Lung (tissue), 12 donors: Measurements from ENCODE around the gene TBC1D22A. TPM values are rescaled to one million over a fixed set of nuclear protein-coding genes. Genes with fewer than 3 reads are reported as not detected.

Experiments
- ATAC-seq: fragments of 200-7000 bp; cut with Tn5 transposase; one replicate; pipeline ENCODE4 v1.9.1; 2020; ENCODE audit warnings: moderate number of reproducible peaks; ENCODE audit not compliant: insufficient read depth, low FRiP score
- DNase-seq, 3 donors: peaks; one replicate each; pipeline ENCODE4 v3.0.0-alpha.2; 2013 to 2017
- H3K27ac ChIP-seq, 2 donors: one replicate each; pipeline ENCODE4 v1.5.1; 2013; ENCODE audit warnings: mild to moderate bottlenecking in 2 of 2, moderate library complexity in 2 of 2, control low read depth in 1 of 2, inconsistent platforms in 1 of 2, low read depth in 1 of 2, low read length in 1 of 2
- H3K27me3 ChIP-seq, 3 donors: one replicate each; pipeline ENCODE4 v1.5.1; 2013; ENCODE audit warnings: low read length in 2 of 3; ENCODE audit not compliant: control insufficient read depth in 3 of 3, insufficient read depth in 3 of 3
- H3K36me3 ChIP-seq, 4 donors: one replicate each; pipeline ENCODE4 v1.5.1; 2013; ENCODE audit warnings: low read length in 4 of 4, mild to moderate bottlenecking in 1 of 4, moderate library complexity in 1 of 4; ENCODE audit not compliant: control insufficient read depth in 4 of 4, insufficient read depth in 4 of 4
- H3K4me1 ChIP-seq, 5 donors: one replicate each; pipeline ENCODE4 v1.5.1; 2013; ENCODE audit warnings: low read length in 5 of 5, mild to moderate bottlenecking in 2 of 5, moderate library complexity in 1 of 5; ENCODE audit not compliant: control insufficient read depth in 5 of 5, insufficient read depth in 5 of 5
- H3K4me3 ChIP-seq: one replicate; pipeline ENCODE4 v1.5.1; 2013; ENCODE audit warnings: mild to moderate bottlenecking, control low read depth, moderate library complexity
- H3K9ac ChIP-seq, 2 donors: one replicate each; pipeline ENCODE4 v1.5.1; 2013; ENCODE audit warnings: low read length in 2 of 2, control low read depth in 1 of 2; ENCODE audit not compliant: insufficient read depth in 1 of 2
- H3K9me3 ChIP-seq, 4 donors: one replicate each; pipeline ENCODE4 v1.5.1; 2013; ENCODE audit warnings: low read length in 3 of 4, mild to moderate bottlenecking in 1 of 4, moderate library complexity in 1 of 4; ENCODE audit not compliant: control insufficient read depth in 4 of 4, insufficient read depth in 3 of 4
- WGBS, 2 donors: extraction: QIAGEN DNeasy Blood & Tissue Kit; methylation state at CpG; one replicate each; pipeline ENCODE4 v1.1.7; 2013; 5-methylcytosine and 5-hydroxymethylcytosine counted together
- polyA plus RNA-seq, 2 donors: library from polyadenylated mRNA; stranded (reverse); fragments of 200-250 nt; gene quantifications; one replicate each; pipeline ENCODE4 v1.2.1, GENCODE V29; 2013
- total RNA-seq, 2 donors: library from RNA; depleted of rRNA in 1 of 2; stranded (reverse); fragments of >200 nt in 1 of 2; gene quantifications; one replicate each; pipeline ENCODE4 v1.2.1, GENCODE V29; 2014 to 2021
- TF ChIP-seq, protein P1 (sequence below): IDR thresholded peaks from 2 replicates; pipeline ENCODE4 v1.5.1; 2012; ENCODE audit warnings: mild to moderate bottlenecking; ENCODE audit errors: control extremely low read depth, extremely low read depth
- donor health status: control.
- donor health status: control.
- donor health status: Bipolar disorder and iron deficiency.
- donor health status: healthy.
- donor health status: DM: yes; HTN: yes; CAD: no.

TBC1D22A gene
- total and polyA plus RNA-seq, 4 donors: 20.2 to 38.4 (median 21.0) TPM

DNA sequence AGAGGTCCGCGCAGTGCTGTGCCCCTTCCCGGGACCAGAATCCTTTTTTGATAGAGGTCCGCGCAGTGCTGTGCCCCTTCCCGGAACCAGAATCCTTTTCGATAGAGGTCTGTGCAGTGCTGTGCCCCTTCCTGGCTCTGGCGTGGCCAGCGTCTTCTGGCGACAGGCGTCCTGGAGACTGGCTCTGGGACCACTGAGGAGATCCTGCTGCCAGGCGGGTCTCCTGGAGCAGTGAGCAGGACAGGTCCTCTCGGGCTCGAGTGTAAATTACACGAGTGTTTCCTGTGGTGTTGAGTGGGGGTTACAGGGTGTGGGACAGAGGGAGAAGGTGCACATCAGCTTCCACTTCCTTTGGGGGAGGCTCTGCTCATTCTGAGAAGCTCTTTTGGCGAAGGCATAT lies 98.1 kb downstream of the TBC1D22A start:
- Histone ChIP-seq H3K4me3 (no peak overlapping the region), H3K4me1 (peaks cover 0 to 27% (median 16%) of the 10 kb centered on the region in 5 donors), H3K9ac (no peak overlapping the region), H3K36me3 (no peaks in the 10 kb centered on the region), H3K27me3 (no peaks in the 10 kb centered on the region), H3K9me3 (peaks cover 0 to 2% (median 0%) of the 10 kb centered on the region in 4 donors), H3K27ac (no peak overlapping the region)
- DNase-seq (no peak), ATAC-seq (no peak)
- WGBS, 2 donors: 93% methylated on average over 16 of the region's 16 CpGs
- TF ChIP-seq, protein P1, sequence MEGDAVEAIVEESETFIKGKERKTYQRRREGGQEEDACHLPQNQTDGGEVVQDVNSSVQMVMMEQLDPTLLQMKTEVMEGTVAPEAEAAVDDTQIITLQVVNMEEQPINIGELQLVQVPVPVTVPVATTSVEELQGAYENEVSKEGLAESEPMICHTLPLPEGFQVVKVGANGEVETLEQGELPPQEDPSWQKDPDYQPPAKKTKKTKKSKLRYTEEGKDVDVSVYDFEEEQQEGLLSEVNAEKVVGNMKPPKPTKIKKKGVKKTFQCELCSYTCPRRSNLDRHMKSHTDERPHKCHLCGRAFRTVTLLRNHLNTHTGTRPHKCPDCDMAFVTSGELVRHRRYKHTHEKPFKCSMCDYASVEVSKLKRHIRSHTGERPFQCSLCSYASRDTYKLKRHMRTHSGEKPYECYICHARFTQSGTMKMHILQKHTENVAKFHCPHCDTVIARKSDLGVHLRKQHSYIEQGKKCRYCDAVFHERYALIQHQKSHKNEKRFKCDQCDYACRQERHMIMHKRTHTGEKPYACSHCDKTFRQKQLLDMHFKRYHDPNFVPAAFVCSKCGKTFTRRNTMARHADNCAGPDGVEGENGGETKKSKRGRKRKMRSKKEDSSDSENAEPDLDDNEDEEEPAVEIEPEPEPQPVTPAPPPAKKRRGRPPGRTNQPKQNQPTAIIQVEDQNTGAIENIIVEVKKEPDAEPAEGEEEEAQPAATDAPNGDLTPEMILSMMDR: no peak

DNA sequence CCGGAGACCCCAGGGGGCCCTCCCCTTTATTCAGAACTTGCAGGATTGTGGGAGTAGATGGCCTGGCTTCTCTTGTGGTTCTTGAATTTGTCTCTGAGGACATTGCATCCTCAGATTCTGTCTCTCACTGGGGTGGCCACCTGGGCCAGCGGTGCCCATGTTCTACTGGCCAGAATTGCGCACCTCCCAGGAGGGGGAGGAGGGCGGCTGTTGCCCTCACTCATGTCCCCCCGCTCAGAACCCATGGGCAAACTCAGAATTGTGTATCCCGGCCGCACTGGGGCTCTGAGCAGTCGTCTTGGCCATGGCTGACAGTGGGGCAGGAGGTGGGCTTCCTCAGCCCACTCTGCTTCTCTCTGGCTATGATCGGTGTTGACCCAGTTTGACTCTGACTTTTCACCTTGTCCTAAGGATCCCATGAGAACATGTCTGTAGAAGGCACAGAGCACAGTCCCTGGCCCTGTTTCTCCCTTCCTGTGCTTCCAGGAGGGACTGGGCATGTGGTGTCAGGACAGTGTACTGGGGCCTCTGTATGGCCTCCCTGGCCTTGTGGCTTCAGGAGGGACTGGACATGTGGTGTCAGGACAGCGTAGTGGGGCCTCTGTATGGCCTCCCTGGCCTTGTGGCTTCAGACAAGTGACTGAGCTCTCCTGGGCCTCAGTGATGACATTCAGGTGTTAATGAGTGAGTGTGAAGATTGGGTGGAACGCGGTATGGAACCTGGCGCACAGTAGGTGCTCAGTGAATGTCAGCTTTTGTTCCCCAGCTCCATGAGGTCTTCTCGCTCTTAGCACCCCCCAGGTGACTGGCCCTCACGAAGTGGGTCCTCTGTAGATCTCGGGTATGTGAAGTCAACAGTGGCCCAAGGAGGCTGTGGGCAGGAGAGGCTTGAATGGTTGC lies 99.3 kb downstream of the TBC1D22A start:
- peaks cover 0 to 15% (median 6%) of the 10 kb centered on the region in 5 donors for H3K4me1 ChIP-seq
- H3K36me3 ChIP-seq: no peaks in the 10 kb centered on the region
- 95 to 98% methylated on average over 16 of the region's 16 CpGs for WGBS, 2 donors
- H3K4me3 ChIP-seq: no peak overlapping the region
- DNase-seq (no peak), ATAC-seq (no peak)
- TF ChIP-seq, protein P1: no peak
- H3K9ac ChIP-seq: no peak overlapping the region
- H3K27ac ChIP-seq: no peak overlapping the region
- H3K27me3 ChIP-seq: no peaks in the 10 kb centered on the region
- H3K9me3 ChIP-seq: peaks cover 0 to 2% (median 0%) of the 10 kb centered on the region in 4 donors

DNA sequence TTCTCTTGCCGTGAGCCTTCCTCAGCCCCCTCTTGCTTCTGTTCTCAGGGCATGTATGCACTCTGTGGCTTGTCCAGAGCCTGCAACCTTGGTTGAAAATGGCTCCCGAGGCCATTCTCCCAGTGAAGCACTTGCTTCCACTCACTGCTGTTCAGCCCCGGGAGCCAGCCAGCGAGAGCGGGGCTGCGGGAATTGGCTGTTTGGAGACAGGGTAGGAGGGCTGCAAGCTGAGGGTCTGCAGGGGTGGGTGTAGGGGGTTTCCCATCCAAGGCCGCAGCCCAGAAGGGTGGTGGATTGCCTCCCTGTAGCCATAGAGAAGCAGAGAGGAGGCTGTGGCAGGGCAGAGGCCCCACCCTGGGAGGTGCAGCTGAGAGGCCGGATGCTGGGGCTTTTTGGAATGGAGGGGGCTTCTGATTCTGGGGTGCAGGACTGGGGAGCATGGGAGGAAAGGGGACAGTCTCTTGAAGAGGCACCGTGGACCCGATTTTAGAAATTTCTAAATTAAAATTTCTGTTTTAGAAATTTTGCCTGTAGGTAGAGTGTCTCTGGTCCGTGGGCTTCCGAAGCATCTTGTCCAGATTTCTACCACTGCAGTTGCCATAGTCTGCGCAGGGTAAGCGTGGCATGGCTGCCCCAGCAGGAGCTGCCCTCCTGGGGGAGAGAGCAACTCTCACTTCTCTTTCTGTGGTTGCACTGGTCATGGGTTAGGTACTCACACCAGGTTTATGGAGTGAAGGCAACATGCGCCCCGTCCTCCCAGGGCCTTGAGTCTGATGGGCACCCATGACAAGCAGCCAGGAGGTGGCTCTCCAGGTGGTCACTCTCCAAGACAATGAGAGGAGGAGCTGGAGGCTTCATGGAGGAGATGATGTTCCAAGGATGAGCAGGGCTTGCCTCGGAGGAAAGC lies 100.2 kb downstream of the TBC1D22A start:
- Histone ChIP-seq H3K4me1 (peaks cover 0 to 6% (median 0%) of the 10 kb centered on the region in 5 donors), H3K27me3 (no peaks in the 10 kb centered on the region), H3K27ac (no peak overlapping the region), H3K9ac (no peak overlapping the region), H3K36me3 (peaks cover 0 to 2% (median 0%) of the 10 kb centered on the region in 4 donors), H3K9me3 (peaks cover 0 to 2% (median 0%) of the 10 kb centered on the region in 4 donors), H3K4me3 (no peak overlapping the region)
- WGBS, 2 donors: 95% methylated on average over 17 of the region's 17 CpGs
- TF ChIP-seq, protein P1: no peak
- DNase-seq (no peak), ATAC-seq (no peak)
